ENCODE data around the gene HSPG2. TPM values are rescaled to one million over a fixed set of nuclear protein-coding genes. Genes with fewer than 3 reads are reported as not detected.

The HSPG2 gene
- total RNA-seq, 2 experiments from 2014 or later, result 1.6 to 4.7 TPM

GRCh38 chr1:21871943-21872342 is 65.2 kb downstream of the HSPG2 start:
- H3K79me2 ChIP-seq (ENCODE audit: insufficient read depth, low read depth, low read length), result no peaks in the 10 kb centered on the region
- intact Hi-C loops (cut with micrococcal nuclease; ENCODE audit: unreplicated experiment), result no loop called here
- TF ChIP-seq CTCF (conservative IDR thresholded peaks at IDR 0.05; ENCODE audit: low read length) (no peak), EZH2phosphoT487 (IDR thresholded peaks at IDR 0.05; ENCODE audit: borderline replicate concordance, low read depth, low read length) (no peak)
- no peak overlapping the region for H2AFZ ChIP-seq (ENCODE audit: low read length)
- no peaks in the 10 kb centered on the region for H3K9me3 ChIP-seq (ENCODE audit: low read length)
- no peaks in the 10 kb centered on the region for H3K9me2 ChIP-seq (ENCODE audit: insufficient read depth, low read length)
- no peaks in the 10 kb centered on the region for H4K20me1 ChIP-seq (ENCODE audit: insufficient read depth, low read length)
- ChIA-PET CTCF (ENCODE audit: unreplicated experiment) (no interaction called here), POLR2A (no interaction called here)
- BruUV-seq (replicated peaks), result no TSS peak
- no peak overlapping the region for H3K4me3 ChIP-seq (ENCODE audit: low read depth, low read length, poor library complexity, severe bottlenecking)
- H3K4me2 ChIP-seq (ENCODE audit: low read length), result no peak overlapping the region
- H3K4me1 ChIP-seq (ENCODE audit: insufficient read depth, low read length, poor library complexity, severe bottlenecking), result peaks cover 18% of the 10 kb centered on the region
- no peak overlapping the region for H3K27ac ChIP-seq (ENCODE audit: low read depth, low read length, poor library complexity, severe bottlenecking)
- DNase-seq (ENCODE audit: low spot score), result peak; percentile 32
- H3K36me3 ChIP-seq (ENCODE audit: insufficient read depth, low read length), result no peaks in the 10 kb centered on the region

GRCh38 chr1:21870611-21871010 is 66.5 kb downstream of the HSPG2 start:
- no peak overlapping the region for H2AFZ ChIP-seq (ENCODE audit: low read length)
- H3K9me3 ChIP-seq (ENCODE audit: low read length), result no peaks in the 10 kb centered on the region
- no peaks in the 10 kb centered on the region for H3K9me2 ChIP-seq (ENCODE audit: insufficient read depth, low read length)
- BruUV-seq (replicated peaks), result no TSS peak
- peaks cover 31% of the 10 kb centered on the region for H3K4me1 ChIP-seq (ENCODE audit: insufficient read depth, low read length, poor library complexity, severe bottlenecking)
- ChIA-PET POLR2A (no interaction called here), CTCF (ENCODE audit: unreplicated experiment) (no interaction called here)
- H3K4me3 ChIP-seq (ENCODE audit: low read depth, low read length, poor library complexity, severe bottlenecking), result no peak overlapping the region
- TF ChIP-seq EZH2phosphoT487 (IDR thresholded peaks at IDR 0.05; ENCODE audit: borderline replicate concordance, low read depth, low read length), result no peak
- no peak for TF ChIP-seq CTCF (conservative IDR thresholded peaks at IDR 0.05; ENCODE audit: low read length)
- no peak overlapping the region for H3K27ac ChIP-seq (ENCODE audit: low read depth, low read length, poor library complexity, severe bottlenecking)
- H3K4me2 ChIP-seq (ENCODE audit: low read length), result no peak overlapping the region
- no peaks in the 10 kb centered on the region for H4K20me1 ChIP-seq (ENCODE audit: insufficient read depth, low read length)
- intact Hi-C loops (cut with micrococcal nuclease; ENCODE audit: unreplicated experiment), result no loop called here
- no peaks in the 10 kb centered on the region for H3K36me3 ChIP-seq (ENCODE audit: insufficient read depth, low read length)
- DNase-seq (ENCODE audit: low spot score), result no peak
- H3K79me2 ChIP-seq (ENCODE audit: insufficient read depth, low read depth, low read length), result no peaks in the 10 kb centered on the region

GRCh38 chr1:21869620-21870121 is 67.4 kb downstream of the HSPG2 start:
- Histone ChIP-seq H3K36me3 (ENCODE audit: insufficient read depth, low read length) (no peaks in the 10 kb centered on the region), H3K27ac (ENCODE audit: low read depth, low read length, poor library complexity, severe bottlenecking) (no peak overlapping the region), H3K4me3 (ENCODE audit: low read depth, low read length, poor library complexity, severe bottlenecking) (no peak overlapping the region), H3K79me2 (ENCODE audit: insufficient read depth, low read depth, low read length) (no peaks in the 10 kb centered on the region), H4K20me1 (ENCODE audit: insufficient read depth, low read length) (no peaks in the 10 kb centered on the region), H3K4me1 (ENCODE audit: insufficient read depth, low read length, poor library complexity, severe bottlenecking) (peaks cover 37% of the 10 kb centered on the region), H2AFZ (ENCODE audit: low read length) (no peak overlapping the region), H3K9me3 (ENCODE audit: low read length) (no peaks in the 10 kb centered on the region), H3K4me2 (ENCODE audit: low read length) (no peak overlapping the region), H3K9me2 (ENCODE audit: insufficient read depth, low read length) (no peaks in the 10 kb centered on the region)
- ChIA-PET POLR2A (no interaction called here), CTCF (ENCODE audit: unreplicated experiment) (no interaction called here)
- intact Hi-C loops (cut with micrococcal nuclease; ENCODE audit: unreplicated experiment), result no loop called here
- BruUV-seq (replicated peaks), result no TSS peak
- DNase-seq (ENCODE audit: low spot score), result no peak
- no peak for TF ChIP-seq CTCF (conservative IDR thresholded peaks at IDR 0.05; ENCODE audit: low read length)
- TF ChIP-seq EZH2phosphoT487 (IDR thresholded peaks at IDR 0.05; ENCODE audit: borderline replicate concordance, low read depth, low read length), result no peak
